Mucosa of rectum (tissue), 2 donors: Measurements from ENCODE around the gene ETFA.

ENCODE experiments used
- H3K27ac ChIP-seq, 2 donors: one replicate each; pipeline ENCODE4 v1.7.0; 2013; ENCODE audit warnings: inconsistent platforms in 2 of 2, low read depth in 2 of 2, low read length in 2 of 2
- H3K27me3 ChIP-seq, 2 donors: one replicate each; pipeline ENCODE4 v1.7.0; 2013; ENCODE audit warnings: low read length in 2 of 2; ENCODE audit not compliant: control insufficient read depth in 2 of 2, insufficient read depth in 2 of 2
- H3K36me3 ChIP-seq, 2 donors: one replicate each; pipeline ENCODE4 v1.7.0; 2013; ENCODE audit warnings: low read length in 2 of 2; ENCODE audit not compliant: control insufficient read depth in 2 of 2, insufficient read depth in 2 of 2
- H3K4me1 ChIP-seq, 2 donors: one replicate each; pipeline ENCODE4 v1.7.0; 2013; ENCODE audit warnings: low read length in 2 of 2, mild to moderate bottlenecking in 1 of 2; ENCODE audit not compliant: control insufficient read depth in 2 of 2, insufficient read depth in 2 of 2
- H3K4me3 ChIP-seq, 2 donors: one replicate each; pipeline ENCODE4 v1.7.0; 2013; ENCODE audit warnings: low read length in 2 of 2
- H3K9ac ChIP-seq, 2 donors: one replicate each; pipeline ENCODE4 v1.7.0; 2013; ENCODE audit warnings: low read length in 2 of 2, low read depth in 1 of 2, mild to moderate bottlenecking in 1 of 2
- H3K9me3 ChIP-seq, 2 donors: one replicate each; pipeline ENCODE4 v1.7.0; 2013; ENCODE audit warnings: low read length in 2 of 2; ENCODE audit not compliant: control insufficient read depth in 2 of 2
- donor health status: healthy.
- donor health status: Normal muscosa, but diverticular disease.

The ETFA gene

DNA sequence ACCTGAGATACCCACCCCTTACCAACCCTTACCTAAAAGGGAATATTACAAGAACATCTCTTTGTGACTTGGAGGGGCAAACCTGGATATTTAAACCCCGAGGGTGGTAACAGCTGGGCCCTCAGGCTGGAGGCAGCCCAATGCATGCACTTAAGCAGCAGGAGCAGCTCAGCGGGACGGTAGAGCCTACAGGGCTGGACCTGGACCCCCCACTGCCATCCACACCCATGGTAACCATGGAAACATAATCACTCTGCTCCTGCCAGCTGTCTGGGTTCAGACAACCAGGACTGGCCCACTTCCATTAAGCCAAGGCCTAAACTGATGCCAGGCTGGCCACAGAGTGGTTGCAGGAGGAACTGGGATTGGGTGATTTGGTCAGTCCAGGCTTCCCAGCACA lies 52.8 kb downstream of the ETFA start:
- H3K9ac ChIP-seq = no peak overlapping the region
- H3K4me3 ChIP-seq = no peak overlapping the region
- peaks cover 34 to 50% of the 10 kb centered on the region in 2 donors for H3K36me3 ChIP-seq
- no peaks in the 10 kb centered on the region for H3K4me1 ChIP-seq
- no peaks in the 10 kb centered on the region for H3K27me3 ChIP-seq
- H3K9me3 ChIP-seq = peaks cover 4 to 8% of the 10 kb centered on the region in 2 donors
- H3K27ac ChIP-seq = no peak overlapping the region

DNA sequence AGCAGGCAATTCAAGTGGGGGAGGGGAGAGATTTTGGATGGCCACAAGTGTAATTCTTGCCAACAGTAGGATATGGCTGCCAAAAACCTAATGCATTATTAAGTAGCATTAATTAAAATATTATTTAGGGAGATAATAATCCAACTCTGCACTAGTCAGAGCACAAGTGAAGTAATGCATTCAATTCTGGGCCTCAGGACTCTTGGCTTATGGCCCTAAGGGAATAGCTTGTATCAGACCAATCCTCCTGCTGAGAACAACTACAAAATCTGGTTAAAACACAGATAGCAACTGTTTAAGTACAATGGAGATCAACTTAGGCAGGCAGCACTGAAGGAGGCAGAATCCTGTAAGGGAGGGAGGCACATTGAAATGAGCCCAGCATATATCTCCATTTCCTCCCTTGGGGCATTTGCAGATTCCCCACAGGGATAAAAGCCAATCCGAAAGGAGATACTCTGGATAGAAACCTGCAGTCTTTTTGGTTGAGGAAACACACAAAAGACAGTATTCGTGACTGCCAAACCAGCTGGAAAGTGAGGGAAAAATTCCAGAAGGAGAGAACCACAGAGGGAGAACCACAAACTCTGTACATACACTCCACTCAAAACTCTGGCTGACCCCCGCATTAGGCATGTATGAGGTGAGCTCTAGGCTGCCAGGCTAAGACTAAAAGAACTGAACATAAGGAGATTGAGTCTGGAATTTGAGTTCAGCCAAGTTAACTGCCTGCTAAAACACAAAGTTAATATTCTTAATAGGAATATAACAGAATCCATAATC lies 57.4 kb downstream of the ETFA start:
- H3K4me3 ChIP-seq = no peak overlapping the region
- no peaks in the 10 kb centered on the region for H3K4me1 ChIP-seq
- H3K27me3 ChIP-seq = no peaks in the 10 kb centered on the region
- H3K9ac ChIP-seq = no peak overlapping the region
- no peak overlapping the region for H3K27ac ChIP-seq
- no peaks in the 10 kb centered on the region for H3K9me3 ChIP-seq
- H3K36me3 ChIP-seq = peaks cover 5 to 12% of the 10 kb centered on the region in 2 donors

DNA sequence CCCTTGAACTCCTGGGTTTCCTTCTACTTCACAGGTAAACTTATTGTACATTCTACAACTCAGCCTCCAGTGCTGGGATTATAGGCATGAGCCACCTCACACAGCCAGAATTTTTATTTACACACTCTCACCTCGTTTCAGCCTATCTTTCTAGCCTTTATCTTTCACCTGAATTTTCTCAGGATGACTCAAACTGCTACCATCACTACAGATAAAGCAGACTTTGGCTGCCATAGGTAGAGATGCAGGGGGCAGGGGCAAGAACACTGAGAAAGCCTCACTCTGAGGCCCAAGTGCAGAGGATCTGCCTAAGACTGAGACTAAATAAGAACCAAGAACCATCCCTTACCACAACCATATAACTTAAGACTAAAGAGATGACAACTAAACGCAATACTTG lies 59.0 kb downstream of the ETFA start:
- peaks cover 0 to 6% of the 10 kb centered on the region in 2 donors for H3K36me3 ChIP-seq
- no peak overlapping the region for H3K4me3 ChIP-seq
- no peak overlapping the region for H3K27ac ChIP-seq
- no peaks in the 10 kb centered on the region for H3K4me1 ChIP-seq
- H3K9ac ChIP-seq = no peak overlapping the region
- no peaks in the 10 kb centered on the region for H3K27me3 ChIP-seq
- no peaks in the 10 kb centered on the region for H3K9me3 ChIP-seq

DNA sequence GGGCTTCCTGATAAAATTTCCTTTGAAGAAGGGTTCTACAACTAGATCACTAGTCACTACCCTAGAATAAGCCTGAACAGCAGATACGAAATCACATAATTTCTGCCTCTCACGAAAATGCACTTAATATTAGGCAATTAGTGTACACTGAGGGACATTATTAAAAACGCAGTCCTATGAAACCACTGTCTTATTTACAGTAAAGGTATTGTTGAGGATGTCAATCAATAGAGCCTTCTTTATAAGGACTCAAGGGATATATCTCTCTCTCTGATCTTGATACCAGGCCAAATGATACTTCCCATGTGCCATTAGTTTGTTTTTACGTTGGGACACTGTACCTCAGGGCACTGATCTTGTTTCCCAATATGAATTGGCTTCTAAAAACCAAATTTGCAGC lies 59.6 kb downstream of the ETFA start:
- Histone ChIP-seq H3K36me3 (peaks cover 0 to 6% of the 10 kb centered on the region in 2 donors), H3K4me1 (no peaks in the 10 kb centered on the region), H3K4me3 (no peak overlapping the region), H3K9me3 (no peaks in the 10 kb centered on the region), H3K9ac (no peak overlapping the region), H3K27ac (no peak overlapping the region), H3K27me3 (no peaks in the 10 kb centered on the region)

DNA sequence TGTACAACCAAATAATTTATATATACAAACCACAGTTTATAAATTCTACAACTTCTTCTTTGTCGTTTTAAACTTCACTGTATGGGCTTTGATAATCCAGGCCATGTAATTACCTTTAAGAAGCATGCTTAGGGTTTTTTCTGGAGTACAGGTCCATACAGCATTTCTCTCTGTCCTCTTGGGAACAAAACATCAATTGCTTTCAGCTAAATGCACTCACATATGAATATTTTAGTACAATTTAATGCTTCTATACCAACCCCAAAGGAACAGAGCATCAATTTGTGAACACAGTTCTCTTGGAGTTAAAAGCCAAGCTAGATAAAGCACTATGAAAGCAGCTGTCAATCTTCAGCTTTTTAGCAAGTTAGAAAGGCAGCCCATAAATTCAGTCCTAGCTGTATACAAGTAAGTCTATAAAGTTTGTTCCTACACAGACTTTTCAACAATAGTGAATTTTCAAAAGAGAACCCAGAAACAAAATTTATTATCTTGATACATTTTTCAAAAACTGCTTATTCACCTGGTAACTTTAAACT lies 66.1 kb downstream of the ETFA start:
- Histone ChIP-seq H3K36me3 (peaks cover 0 to 6% of the 10 kb centered on the region in 2 donors), H3K4me3 (no peak overlapping the region), H3K4me1 (no peaks in the 10 kb centered on the region), H3K27ac (no peak overlapping the region), H3K9me3 (no peaks in the 10 kb centered on the region), H3K27me3 (no peaks in the 10 kb centered on the region), H3K9ac (no peak overlapping the region)

DNA sequence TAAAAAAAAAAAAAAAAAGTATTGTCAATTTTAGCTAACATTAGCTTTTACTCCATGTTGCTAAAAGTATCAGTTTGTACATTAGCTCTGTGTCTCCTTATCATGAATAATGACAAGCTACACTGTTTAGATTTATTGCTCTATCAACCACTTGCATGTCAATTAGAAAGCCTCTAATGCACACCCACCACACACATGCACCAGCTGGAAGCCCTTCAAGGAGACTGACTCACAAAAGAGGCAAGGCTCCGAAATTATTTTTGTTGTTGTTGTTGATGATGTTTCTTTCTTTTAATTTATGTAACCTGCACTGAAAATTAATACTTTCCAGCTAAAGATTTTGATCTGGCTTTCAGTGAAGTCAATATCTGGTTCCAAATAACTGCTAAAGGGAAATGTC lies 71.5 kb downstream of the ETFA start:
- H3K4me1 ChIP-seq = no peaks in the 10 kb centered on the region
- no peak overlapping the region for H3K4me3 ChIP-seq
- H3K36me3 ChIP-seq = peaks cover 0 to 6% of the 10 kb centered on the region in 2 donors
- H3K9me3 ChIP-seq = no peaks in the 10 kb centered on the region
- no peak overlapping the region for H3K9ac ChIP-seq
- no peaks in the 10 kb centered on the region for H3K27me3 ChIP-seq
- no peak overlapping the region for H3K27ac ChIP-seq

DNA sequence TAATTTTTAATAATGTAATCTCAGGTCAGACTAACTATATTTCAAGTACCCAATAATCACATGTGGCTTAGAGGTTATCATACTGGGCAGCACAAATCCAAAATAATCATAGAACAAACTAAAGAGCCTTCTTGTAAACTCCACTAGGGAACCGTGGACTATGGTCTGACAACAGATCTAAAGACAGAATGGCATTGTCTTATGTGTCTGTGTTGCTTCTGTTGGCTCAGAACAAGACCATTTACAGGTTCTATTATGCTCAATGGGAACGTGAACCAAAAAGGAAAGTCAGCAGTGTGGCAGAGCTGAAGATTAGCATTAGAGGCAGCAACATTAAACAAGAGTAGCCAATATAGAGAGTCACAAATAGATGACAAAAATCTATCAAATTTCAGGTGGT lies 74.9 kb downstream of the ETFA start:
- H3K36me3 ChIP-seq = no peaks in the 10 kb centered on the region
- H3K27me3 ChIP-seq = no peaks in the 10 kb centered on the region
- no peaks in the 10 kb centered on the region for H3K9me3 ChIP-seq
- no peak overlapping the region for H3K9ac ChIP-seq
- H3K4me3 ChIP-seq = no peak overlapping the region
- no peaks in the 10 kb centered on the region for H3K4me1 ChIP-seq
- no peak overlapping the region for H3K27ac ChIP-seq

DNA sequence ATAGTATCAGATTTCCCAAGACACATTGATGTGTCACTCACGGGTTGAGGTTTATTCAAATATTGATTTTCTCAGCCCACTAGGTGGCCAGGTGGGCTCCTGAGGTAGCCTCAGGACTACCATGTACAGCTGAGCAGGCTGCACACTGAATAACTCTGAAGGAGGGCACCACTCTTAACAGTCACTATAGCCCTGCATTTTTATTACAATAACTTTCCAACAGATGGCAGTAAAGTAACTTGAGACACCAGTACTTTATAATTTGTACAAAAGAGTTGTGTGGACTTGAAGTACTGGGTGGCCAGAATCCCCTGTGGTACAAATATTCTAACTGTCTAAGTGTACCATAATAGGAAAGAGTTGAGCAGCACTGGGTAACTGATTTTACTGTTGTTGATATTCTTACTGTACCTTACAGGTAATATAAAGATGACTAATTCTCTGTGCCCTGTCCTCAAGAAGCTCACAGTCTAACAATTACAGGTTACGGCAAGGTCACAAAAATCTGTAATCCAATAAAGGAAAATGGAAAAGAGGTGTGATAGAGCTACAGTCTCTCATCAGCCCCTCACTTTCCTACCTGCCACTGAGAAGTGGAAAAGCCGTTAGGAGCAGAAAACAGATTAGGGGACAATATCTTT lies 76.0 kb downstream of the ETFA start:
- H3K4me1 ChIP-seq = no peaks in the 10 kb centered on the region
- H3K4me3 ChIP-seq = no peak overlapping the region
- peaks cover 7% of the 10 kb centered on the region in 2 donors for H3K36me3 ChIP-seq
- H3K27me3 ChIP-seq = no peaks in the 10 kb centered on the region
- H3K27ac ChIP-seq = no peak overlapping the region
- no peak overlapping the region for H3K9ac ChIP-seq
- no peaks in the 10 kb centered on the region for H3K9me3 ChIP-seq

DNA sequence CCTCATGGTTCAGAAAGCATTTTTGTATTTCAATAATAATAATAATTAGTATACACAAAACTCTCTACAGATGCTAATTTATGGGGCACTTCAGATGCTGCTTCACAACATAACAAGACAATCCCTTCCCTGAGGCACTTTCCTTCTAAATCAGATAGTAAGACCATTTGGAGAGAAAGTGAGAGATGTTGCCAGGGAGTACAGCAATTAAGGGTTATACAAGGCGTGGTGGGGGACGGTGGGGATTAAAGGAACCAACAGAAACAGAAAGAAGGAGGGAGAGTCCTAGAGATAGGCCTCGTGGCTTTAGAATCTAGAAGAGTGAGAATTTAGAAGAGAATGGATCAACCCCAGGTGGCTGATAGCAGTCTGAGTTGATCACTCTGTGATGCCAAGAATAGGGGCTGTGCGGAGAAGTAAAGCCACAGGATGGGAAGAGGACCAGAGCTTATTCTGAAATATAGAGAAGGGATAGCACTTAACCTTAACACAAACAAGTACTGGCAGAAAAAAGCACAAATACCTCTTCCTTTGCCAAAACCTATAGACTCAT lies 76.9 kb downstream of the ETFA start:
- Histone ChIP-seq H3K9me3 (no peaks in the 10 kb centered on the region), H3K4me3 (no peak overlapping the region), H3K27me3 (no peaks in the 10 kb centered on the region), H3K27ac (no peak overlapping the region), H3K9ac (no peak overlapping the region), H3K36me3 (peaks cover 7% of the 10 kb centered on the region in 2 donors), H3K4me1 (no peaks in the 10 kb centered on the region)

DNA sequence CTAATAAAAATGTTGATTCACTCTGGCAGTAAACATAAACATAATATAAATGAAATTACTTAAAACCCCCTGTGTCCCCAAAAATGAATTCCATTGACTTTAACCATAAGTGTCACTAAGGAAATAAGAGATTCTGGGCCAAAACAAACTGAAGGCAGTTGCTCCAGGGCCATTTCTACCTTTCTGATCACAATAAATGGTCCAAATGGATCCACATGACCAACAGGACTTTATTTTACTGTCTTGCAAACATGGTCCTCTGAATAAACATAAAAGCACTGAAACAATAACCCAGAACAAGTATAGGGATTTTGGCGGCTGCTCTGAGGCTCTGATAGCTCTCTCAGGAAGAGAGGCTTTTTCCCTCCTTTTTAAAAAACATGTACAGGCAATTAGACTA lies 77.3 kb downstream of the ETFA start:
- H3K9me3 ChIP-seq = no peaks in the 10 kb centered on the region
- H3K4me1 ChIP-seq = no peaks in the 10 kb centered on the region
- H3K27me3 ChIP-seq = no peaks in the 10 kb centered on the region
- H3K4me3 ChIP-seq = no peak overlapping the region
- H3K36me3 ChIP-seq = peaks cover 11% of the 10 kb centered on the region in 2 donors
- no peak overlapping the region for H3K27ac ChIP-seq
- H3K9ac ChIP-seq = no peak overlapping the region
